CD1c-positive myeloid dendritic cell (primary cell): ENCODE results near the gene SNRNP40.

ENCODE experiments used
- DNase-seq: peaks from one replicate; pipeline ENCODE4 v3.0.0-alpha.2; 2016; ENCODE audit errors: extremely low spot score

Gene SNRNP40

DNA sequence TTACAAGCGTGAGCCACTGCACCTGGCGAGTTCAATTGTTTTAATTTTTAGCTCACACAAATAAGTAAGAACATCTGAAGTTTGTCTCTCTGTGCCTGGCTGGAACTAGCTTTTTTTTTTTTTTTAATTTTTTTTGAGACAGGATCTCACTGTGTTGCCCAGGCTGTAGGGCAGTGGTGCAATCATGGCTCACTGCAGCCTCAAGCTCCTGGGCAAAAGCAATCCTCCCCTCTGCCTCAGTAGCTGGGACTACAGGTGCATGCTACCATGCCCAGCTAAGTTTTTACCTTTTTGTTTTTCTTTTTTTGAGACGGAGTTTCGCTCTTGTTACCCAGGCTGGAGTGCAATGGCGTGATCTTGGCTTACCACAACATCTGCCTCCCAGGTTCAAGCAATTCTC is 64.8 kb downstream of the SNRNP40 start:
- no peak for DNase-seq

DNA sequence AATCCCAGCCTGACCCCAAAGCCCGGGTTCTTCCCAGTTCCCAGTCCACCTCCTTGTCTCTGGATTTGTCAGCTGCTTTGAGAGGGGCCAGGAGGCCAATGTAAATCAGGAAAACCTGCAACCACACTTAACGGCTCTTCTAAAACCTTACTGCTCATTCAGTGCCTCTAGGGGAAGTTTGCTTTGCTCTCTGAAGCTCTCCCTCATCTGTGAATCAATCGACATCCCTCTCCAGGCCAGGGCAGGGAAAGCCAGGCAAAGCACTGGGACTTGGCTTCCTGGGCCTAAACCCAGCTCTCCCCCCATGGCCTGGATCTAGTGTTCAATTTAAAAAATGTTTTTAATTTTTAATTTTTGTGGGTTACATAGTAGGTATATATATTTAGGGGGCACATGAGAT is 66.2 kb downstream of the SNRNP40 start:
- no peak for DNase-seq

DNA sequence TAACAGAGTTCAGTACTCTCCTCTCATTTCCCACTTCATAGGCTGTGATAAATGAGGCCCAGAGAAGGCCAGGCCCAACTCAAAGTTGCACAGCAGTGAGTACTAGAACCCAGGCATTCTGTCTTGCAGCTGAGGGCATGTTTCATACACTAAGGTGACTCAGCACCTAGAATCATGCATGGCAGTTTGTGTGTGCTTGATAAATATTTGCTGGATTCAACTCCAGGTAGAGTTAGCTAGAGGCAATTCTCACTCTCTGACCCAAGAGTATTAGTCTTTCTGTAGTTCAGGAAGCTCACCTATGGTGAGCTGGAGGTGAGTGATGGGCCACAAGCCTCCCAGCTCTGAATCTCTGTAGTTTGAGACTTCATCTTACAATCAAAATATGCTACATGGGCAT is 67.6 kb downstream of the SNRNP40 start:
- DNase-seq, result no peak

DNA sequence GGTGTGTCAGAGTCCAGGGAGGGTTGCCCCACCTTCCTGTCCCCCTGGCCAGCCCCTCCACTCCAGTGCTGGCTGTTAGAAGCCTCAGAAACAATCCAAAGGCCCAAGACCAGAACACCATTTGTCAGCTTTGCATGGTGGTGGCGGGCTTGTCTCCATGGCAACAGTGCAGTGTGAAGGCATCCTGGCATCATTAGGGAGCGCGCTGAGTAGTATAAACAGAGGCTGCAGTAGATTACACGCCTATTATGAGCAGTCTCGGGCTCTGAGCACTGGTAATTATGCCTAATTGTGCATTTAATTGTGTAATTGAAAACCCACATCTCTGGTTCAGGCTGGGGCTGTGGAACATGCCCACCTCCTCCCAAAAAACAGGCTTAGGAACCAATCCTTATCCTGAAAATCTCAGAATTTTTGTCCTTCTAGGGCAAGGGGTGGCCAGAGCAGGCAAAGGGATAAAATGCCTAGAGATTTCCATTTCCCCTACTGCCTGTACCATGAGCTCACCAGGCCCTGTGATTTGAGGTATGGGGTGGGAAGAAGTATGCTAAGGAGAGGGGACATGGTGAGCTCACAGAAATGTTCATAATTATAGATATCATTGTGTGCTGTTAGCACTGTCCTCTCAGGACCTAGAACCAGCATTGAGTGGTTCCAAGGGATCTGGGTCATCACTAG is 68.6 kb downstream of the SNRNP40 start:
- DNase-seq, result no peak

DNA sequence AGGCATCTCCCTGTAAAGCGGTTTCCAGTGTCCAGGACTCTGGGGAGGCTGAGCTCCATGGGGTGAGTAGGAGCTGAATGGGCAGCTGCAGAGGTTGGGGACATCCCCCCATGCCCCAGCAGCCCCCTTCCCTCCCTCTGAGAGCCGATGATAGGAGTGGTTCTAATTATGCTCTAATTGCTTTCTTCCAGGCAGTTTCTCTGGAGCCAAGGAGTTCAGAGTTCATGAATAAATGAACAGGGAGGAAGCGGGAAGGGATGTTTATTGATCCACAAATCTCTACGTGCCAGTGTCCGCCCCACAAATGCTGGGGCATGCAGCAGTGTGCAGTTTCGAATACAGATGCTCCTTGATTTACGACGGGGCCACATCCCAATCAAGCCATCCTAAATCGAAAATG is 72.5 kb downstream of the SNRNP40 start:
- DNase-seq, result no peak

DNA sequence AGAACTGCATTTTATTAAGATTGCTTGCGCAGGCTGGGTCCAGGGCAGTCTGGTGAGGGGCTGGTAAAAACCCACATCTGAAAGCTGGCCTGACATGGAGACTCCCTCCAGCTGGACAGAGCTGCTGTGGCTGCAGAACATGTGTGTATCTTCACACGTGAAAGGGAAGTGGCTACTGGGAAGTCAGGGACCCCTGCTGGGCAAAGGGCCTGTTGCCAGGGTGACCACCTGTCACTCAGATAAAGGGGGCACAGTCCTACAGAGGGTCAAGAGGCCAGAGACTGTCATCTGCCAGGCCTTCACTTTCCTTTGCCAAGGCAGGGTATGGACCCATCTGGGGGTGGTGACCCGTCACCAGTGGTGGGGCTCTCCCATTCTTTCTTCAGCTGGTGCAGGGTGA is 74.4 kb downstream of the SNRNP40 start:
- no peak for DNase-seq

DNA sequence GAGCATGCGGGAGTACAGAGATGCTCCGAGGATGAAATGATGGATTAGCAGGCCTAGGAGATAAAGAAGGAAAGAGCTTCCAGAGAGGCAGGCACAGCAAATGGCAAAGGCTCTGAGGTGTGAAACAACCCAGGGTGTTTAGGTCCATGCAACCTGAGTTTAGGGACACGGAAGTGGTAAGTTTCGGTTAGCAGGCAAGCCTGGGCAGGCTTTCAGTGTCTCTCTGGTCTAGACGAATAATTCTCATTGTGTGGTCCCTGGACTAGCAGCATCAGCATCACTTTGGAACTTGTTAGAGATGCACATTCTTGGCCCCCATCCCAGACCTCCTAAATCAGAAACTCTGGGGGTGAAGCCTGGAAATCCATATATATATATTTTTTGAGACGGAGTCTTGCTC is 75.5 kb downstream of the SNRNP40 start:
- DNase-seq, result no peak

DNA sequence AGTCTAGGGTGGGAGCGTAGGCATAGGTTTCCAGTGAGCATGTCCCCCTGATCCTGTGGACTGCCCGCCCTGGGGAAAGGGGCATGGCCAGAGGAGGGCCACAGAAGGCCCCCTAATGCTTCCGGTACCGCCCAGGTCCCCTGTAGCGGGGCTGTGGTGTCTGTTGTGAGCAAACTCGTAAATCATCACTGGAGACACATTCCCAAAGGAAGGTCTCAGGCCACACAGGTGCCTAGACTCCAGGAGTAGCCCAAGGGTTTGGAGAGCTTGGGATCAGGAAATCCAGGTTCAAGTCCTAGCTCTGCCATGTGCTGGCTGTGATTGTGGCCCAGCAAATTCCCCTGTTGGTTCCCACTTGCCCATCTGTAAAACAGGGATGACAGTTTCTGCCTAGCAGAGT is 77.1 kb downstream of the SNRNP40 start:
- no peak for DNase-seq

DNA sequence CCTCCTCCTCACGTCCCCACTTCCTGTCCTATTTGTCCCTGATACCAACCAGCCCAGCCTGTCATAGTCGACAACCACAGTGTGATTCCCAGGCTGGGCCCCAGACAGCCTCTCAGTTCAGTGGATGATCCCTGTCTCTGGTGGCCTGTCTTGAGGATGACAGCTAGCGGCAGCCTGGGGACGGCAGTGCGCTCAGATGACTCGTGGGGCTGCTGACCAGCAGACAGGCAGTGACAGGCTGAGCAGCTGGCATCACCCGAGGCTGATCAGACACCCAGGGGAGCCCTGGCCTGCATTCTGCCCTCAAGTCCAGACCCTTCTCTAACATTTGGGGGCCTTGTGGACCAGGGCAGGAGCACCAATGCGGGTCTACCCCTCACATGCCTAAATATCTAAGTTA is 77.9 kb downstream of the SNRNP40 start:
- no peak for DNase-seq

DNA sequence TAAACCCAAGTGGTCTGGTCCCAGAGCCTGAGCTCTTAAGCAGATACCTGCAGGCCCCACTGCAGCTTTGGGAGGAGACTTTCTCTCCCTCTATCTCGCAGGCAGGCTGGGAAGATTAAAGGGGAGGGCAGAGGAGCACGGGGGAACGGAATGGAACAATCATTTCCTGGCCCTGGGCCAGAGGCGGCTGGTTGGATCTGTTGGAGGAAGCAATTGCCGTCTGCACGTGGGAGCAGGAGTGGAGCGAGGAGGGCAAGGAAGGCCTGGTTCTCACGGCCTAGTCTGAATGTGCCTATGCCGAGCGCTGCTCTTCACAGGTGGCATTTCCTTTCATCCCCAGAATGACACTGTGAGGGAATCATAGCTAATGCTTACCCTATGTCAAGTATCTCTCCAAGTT is 80.6 kb downstream of the SNRNP40 start:
- DNase-seq, result no peak

DNA sequence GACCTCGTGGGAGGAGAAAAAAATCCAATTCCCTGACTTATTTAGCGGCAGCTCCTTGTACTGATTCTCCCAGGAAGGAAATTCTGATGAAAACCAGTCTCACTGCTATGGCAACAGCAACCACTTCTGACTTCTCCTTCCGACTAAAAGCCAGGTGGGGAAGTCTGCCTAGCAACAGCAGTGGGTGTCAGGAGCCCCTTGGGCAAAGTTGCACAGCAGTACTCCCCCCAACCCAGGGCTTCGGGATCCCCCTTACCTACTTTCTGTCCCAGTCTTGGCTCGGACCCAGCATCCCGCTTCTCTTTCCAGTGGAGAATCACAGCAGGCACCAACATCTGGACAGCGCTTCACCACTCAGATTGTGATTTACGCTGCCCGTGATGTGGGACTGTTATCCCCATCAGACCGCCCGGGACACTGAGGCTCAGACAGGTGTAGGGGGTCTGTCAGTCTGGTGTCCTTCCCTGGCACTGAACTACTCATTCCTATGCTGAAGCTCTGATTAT is 81.5 kb downstream of the SNRNP40 start:
- no peak for DNase-seq

DNA sequence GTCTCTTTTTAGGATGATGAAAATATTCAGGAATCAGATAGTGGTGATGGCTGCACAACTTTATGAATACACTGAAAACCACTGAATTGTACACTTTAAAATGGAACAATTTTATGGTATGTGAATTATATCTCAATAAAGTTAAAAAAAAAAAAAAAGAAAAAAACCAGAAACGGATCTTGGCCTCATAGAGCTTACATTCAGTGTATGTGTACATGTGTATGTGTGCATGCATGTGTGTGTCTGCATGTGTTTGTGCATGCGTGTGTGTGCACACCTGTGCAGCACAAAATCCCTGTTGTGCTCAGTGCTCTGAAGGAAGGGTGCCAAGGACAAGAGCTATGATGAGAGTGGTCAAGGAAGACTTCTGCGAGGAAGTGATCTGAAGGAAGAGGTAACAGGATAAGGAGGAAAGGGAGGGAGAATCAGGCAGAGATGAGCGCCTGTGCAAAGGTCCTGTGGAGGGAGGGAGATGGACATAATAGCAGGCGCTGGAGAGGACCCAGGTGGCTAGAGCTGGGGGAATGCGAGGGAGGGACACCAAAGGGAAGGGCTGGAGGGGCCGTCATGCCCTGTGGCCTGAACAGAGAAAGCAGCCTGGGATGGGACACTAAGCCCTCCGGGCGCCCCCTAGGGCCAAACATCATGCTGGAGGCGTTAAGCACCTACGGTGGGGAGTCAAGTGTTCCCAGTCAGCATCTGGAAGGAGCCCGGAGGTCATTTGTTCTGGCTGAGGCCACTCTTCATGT is 82.1 kb downstream of the SNRNP40 start:
- DNase-seq, result no peak
